Astrocyte (in vitro differentiated cells and primary cell): ENCODE measurements around the gene RGS19. TPM values are rescaled to one million over a fixed set of nuclear protein-coding genes. Genes with fewer than 3 reads are reported as not detected.

Experiments
- DNase-seq: peaks from one replicate; pipeline ENCODE4 v3.0.0-alpha.2; 2010; ENCODE audit warnings: low read depth
- FAIRE-seq: peaks from 2 replicates; lab custom pipeline; 2011; peaks lifted over from hg19 to GRCh38; lab: Jason Lieb, UNC
- H2AFZ ChIP-seq: 2 replicates; pipeline ENCODE4 v1.6.0; 2012; ENCODE audit warnings: low read depth, low read length, inconsistent platforms
- H3K27ac ChIP-seq: 2 replicates; pipeline ENCODE4 v1.5.1; 2011; ENCODE audit warnings: low read depth, low read length, inconsistent platforms
- H3K27me3 ChIP-seq: 2 replicates; pipeline ENCODE4 v1.6.0; 2011; ENCODE audit warnings: low read length, inconsistent platforms; ENCODE audit not compliant: insufficient read depth
- H3K36me3 ChIP-seq: 2 replicates; pipeline ENCODE4 v1.5.1; 2011; ENCODE audit warnings: low read length, inconsistent platforms; ENCODE audit not compliant: insufficient read depth
- H3K4me1 ChIP-seq: 2 replicates; pipeline ENCODE4 v1.5.1; 2011; ENCODE audit warnings: low read length, inconsistent platforms; ENCODE audit not compliant: insufficient read depth
- H3K4me2 ChIP-seq: 2 replicates; pipeline ENCODE4 v1.6.0; 2012; ENCODE audit warnings: low read length, inconsistent platforms
- H3K4me3 ChIP-seq: 2 replicates; pipeline ENCODE4 v1.5.1; 2011; ENCODE audit warnings: low read depth, mild to moderate bottlenecking, low read length, inconsistent platforms; ENCODE audit not compliant: insufficient read depth
- H3K79me2 ChIP-seq: 2 replicates; pipeline ENCODE4 v1.6.0; 2012; ENCODE audit warnings: mild to moderate bottlenecking, low read length, inconsistent platforms; ENCODE audit not compliant: insufficient read depth
- H3K9ac ChIP-seq: 2 replicates; pipeline ENCODE4 v1.6.0; 2012; ENCODE audit warnings: mild to moderate bottlenecking, low read length, inconsistent platforms
- H3K9me3 ChIP-seq: 2 replicates; pipeline ENCODE4 v1.5.1; 2012; ENCODE audit warnings: low read depth, mild to moderate bottlenecking, low read length, inconsistent platforms; ENCODE audit not compliant: insufficient read depth
- H4K20me1 ChIP-seq: 2 replicates; pipeline ENCODE4 v1.6.0; 2012; ENCODE audit warnings: low read length, inconsistent platforms; ENCODE audit not compliant: insufficient read depth
- H3K27ac Mint-ChIP-seq: one replicate; pipeline ENCODE4 v1.8.0; 2021; ENCODE audit warnings: mild to moderate bottlenecking, mixed read lengths; ENCODE audit not compliant: unreplicated experiment
- H3K27me3 Mint-ChIP-seq: one replicate; pipeline ENCODE4 v1.8.0; 2021; ENCODE audit warnings: low read depth, mixed read lengths; ENCODE audit not compliant: unreplicated experiment
- H3K36me3 Mint-ChIP-seq: one replicate; pipeline ENCODE4 v1.8.0; 2021; ENCODE audit warnings: low read depth, mixed read lengths; ENCODE audit not compliant: unreplicated experiment
- H3K4me1 Mint-ChIP-seq: one replicate; pipeline ENCODE4 v1.8.0; 2021; ENCODE audit warnings: low read depth, mixed read lengths; ENCODE audit not compliant: unreplicated experiment
- H3K4me3 Mint-ChIP-seq: one replicate; pipeline ENCODE4 v1.8.0; 2021; ENCODE audit warnings: mild to moderate bottlenecking, moderate library complexity, mixed read lengths; ENCODE audit not compliant: unreplicated experiment
- H3K9me3 Mint-ChIP-seq: one replicate; pipeline ENCODE4 v1.8.0; 2021; ENCODE audit warnings: mild to moderate bottlenecking, mixed read lengths; ENCODE audit not compliant: unreplicated experiment
- CTCF ChIP-seq: IDR thresholded peaks from 2 replicates; pipeline ENCODE4 v1.5.1; 2011; ENCODE audit warnings: low read depth, mild to moderate bottlenecking, inconsistent platforms, low read length, moderate library complexity; ENCODE audit not compliant: insufficient read depth
- EZH2 ChIP-seq: IDR thresholded peaks from 2 replicates; pipeline ENCODE4 v1.6.1; 2012; ENCODE audit warnings: mild to moderate bottlenecking, low read length, inconsistent platforms; ENCODE audit not compliant: insufficient read depth
- total RNA-seq: library from RNA; stranded (reverse); gene quantifications from 2 replicates; pipeline ENCODE4 v1.2.1, GENCODE V29; 2021

The RGS19 gene
- total RNA-seq, 1 donor from 2014 or later: 18.3 TPM

DNA sequence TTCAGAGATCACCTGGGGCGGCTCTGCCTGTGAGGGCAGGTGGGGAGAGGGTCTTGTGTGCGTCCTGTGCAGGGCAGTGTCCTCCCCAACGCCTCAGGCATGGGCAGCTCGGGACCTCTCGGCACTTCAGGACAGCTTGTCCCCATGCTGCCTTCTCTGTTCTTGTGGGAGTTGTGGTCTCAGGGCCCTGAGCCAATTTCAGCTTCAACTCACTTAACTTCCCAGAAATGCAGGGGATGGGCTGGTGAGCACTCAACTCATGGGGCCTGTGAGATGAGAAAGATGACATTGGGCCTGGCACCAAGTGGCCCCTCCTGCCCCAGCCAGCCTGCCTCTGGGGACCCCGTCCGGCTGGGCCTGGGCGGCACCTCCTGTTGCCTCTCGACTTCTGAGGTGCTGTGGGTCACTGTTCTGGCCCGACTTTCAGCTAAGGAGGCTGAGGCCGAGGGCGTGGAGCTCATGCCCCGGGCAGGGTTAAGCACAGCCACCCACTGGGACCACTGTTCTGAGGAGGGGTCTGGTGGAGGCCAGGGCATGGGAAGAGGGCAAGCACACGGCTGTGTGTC lies 6.7 kb downstream of the RGS19 start:
- no peak overlapping the region for H3K27ac Mint-ChIP-seq
- H3K9me3 Mint-ChIP-seq: no peaks in the 10 kb centered on the region
- no peak overlapping the region for H3K4me3 Mint-ChIP-seq

GRCh38 chr20:64071341-64072332 lies 7.7 kb downstream of the RGS19 start:
- Histone ChIP-seq H3K27ac (no peak overlapping the region), H3K4me1 (no peaks in the 10 kb centered on the region), H4K20me1 (peaks cover 8% of the 10 kb centered on the region), H3K4me2 (no peak overlapping the region), H3K79me2 (no peaks in the 10 kb centered on the region), H3K36me3 (no peaks in the 10 kb centered on the region), H3K9ac (no peak overlapping the region), H3K27me3 (no peaks in the 10 kb centered on the region), H2AFZ (no peak overlapping the region), H3K9me3 (no peaks in the 10 kb centered on the region), H3K4me3 (no peak overlapping the region)
- no peak for DNase-seq
- TF ChIP-seq CTCF (no peak), EZH2 (no peak)
- Mint-ChIP-seq H3K9me3 (no peaks in the 10 kb centered on the region), H3K27ac (peak overlapping the region; percentile 34), H3K36me3 (peaks cover 3% of the 10 kb centered on the region), H3K4me1 (no peaks in the 10 kb centered on the region), H3K4me3 (no peak overlapping the region), H3K27me3 (no peaks in the 10 kb centered on the region)
- FAIRE-seq: no peak

More for the DNA sequence above, 6.7 kb downstream of the RGS19 start:
- H3K27me3 ChIP-seq: no peaks in the 10 kb centered on the region
- no peak for TF ChIP-seq EZH2
- TF ChIP-seq CTCF: no peak
- no peak overlapping the region for H3K9ac ChIP-seq
- peaks cover 3% of the 10 kb centered on the region for H3K36me3 Mint-ChIP-seq
- H3K27me3 Mint-ChIP-seq: no peaks in the 10 kb centered on the region
- DNase-seq: no peak
- no peaks in the 10 kb centered on the region for H3K4me1 Mint-ChIP-seq
- H3K36me3 ChIP-seq: no peaks in the 10 kb centered on the region
- no peak for FAIRE-seq
- no peaks in the 10 kb centered on the region for H3K9me3 ChIP-seq
- H3K79me2 ChIP-seq: no peaks in the 10 kb centered on the region
- no peak overlapping the region for H3K4me2 ChIP-seq
- H3K27ac ChIP-seq: no peak overlapping the region
- no peak overlapping the region for H3K4me3 ChIP-seq
- no peak overlapping the region for H2AFZ ChIP-seq
- H3K4me1 ChIP-seq: no peaks in the 10 kb centered on the region
- H4K20me1 ChIP-seq: peaks cover 6% of the 10 kb centered on the region
